ENCODE results near the gene USP9X. TPM values are rescaled to one million over a fixed set of nuclear protein-coding genes. Genes with fewer than 3 reads are reported as not detected.

Gene USP9X
- total RNA-seq, 1 donor from 2014 or later, result 59.4 TPM

GRCh38 chrX:41082783-41083182 is 2.5 kb upstream of the USP9X start:
- Mint-ChIP-seq H3K36me3 (no peaks in the 10 kb centered on the region), H3K27ac (no peak overlapping the region), H3K4me1 (ENCODE audit: unreplicated experiment) (no peaks in the 10 kb centered on the region), H3K27me3 (no peaks in the 10 kb centered on the region), H3K9me3 (no peaks in the 10 kb centered on the region), H3K4me3 (no peak overlapping the region)
- no peak for DNase-seq (ENCODE audit: extremely low spot score, unreplicated experiment)
- TF ChIP-seq CTCF (conservative IDR thresholded peaks at IDR 0.05), result no peak

- TF ChIP-seq CTCF (conservative IDR thresholded peaks at IDR 0.05), result no peak
- Mint-ChIP-seq H3K4me3 (peak overlapping the region; percentile 96), H3K27me3 (no peaks in the 10 kb centered on the region), H3K27ac (peak overlapping the region; percentile 99), H3K9me3 (no peaks in the 10 kb centered on the region), H3K4me1 (ENCODE audit: unreplicated experiment) (peaks cover 12% of the 10 kb centered on the region), H3K36me3 (no peaks in the 10 kb centered on the region)
- DNase-seq (ENCODE audit: extremely low spot score, unreplicated experiment), result peak; percentile 95
These were observed 977 bp upstream of the USP9X start for GRCh38 chrX:41084044-41084892.

GRCh38 chrX:41085512-41085877 is 250 bp downstream of the USP9X start:
- peak overlapping the region; percentile 96 for H3K4me3 Mint-ChIP-seq
- peaks cover 16% of the 10 kb centered on the region for H3K4me1 Mint-ChIP-seq (ENCODE audit: unreplicated experiment)
- no peaks in the 10 kb centered on the region for H3K9me3 Mint-ChIP-seq
- no peak for DNase-seq (ENCODE audit: extremely low spot score, unreplicated experiment)
- TF ChIP-seq CTCF (conservative IDR thresholded peaks at IDR 0.05), result no peak
- H3K27ac Mint-ChIP-seq, result peak overlapping the region; percentile 81
- no peaks in the 10 kb centered on the region for H3K27me3 Mint-ChIP-seq
- no peaks in the 10 kb centered on the region for H3K36me3 Mint-ChIP-seq

GRCh38 chrX:41085878-41086626 is 807 bp downstream of the USP9X start:
- TF ChIP-seq CTCF (conservative IDR thresholded peaks at IDR 0.05), result no peak
- Mint-ChIP-seq H3K27ac (peak overlapping the region; percentile 90), H3K4me3 (peak overlapping the region; percentile 96), H3K36me3 (no peaks in the 10 kb centered on the region), H3K9me3 (no peaks in the 10 kb centered on the region), H3K4me1 (ENCODE audit: unreplicated experiment) (peaks cover 20% of the 10 kb centered on the region), H3K27me3 (no peaks in the 10 kb centered on the region)
- no peak for DNase-seq (ENCODE audit: extremely low spot score, unreplicated experiment)

- Mint-ChIP-seq H3K9me3 (no peaks in the 10 kb centered on the region), H3K4me3 (peak overlapping the region; percentile 96), H3K27me3 (no peaks in the 10 kb centered on the region), H3K27ac (peak overlapping the region; percentile 90), H3K4me1 (ENCODE audit: unreplicated experiment) (peaks cover 20% of the 10 kb centered on the region), H3K36me3 (no peaks in the 10 kb centered on the region)
- TF ChIP-seq CTCF (conservative IDR thresholded peaks at IDR 0.05), result no peak
- DNase-seq (ENCODE audit: extremely low spot score, unreplicated experiment), result no peak
These were observed 1.3 kb downstream of the USP9X start for GRCh38 chrX:41086627-41086932.
